Measurements from ENCODE around the gene PAK5. TPM values are rescaled to one million over a fixed set of nuclear protein-coding genes. Genes with fewer than 3 reads are reported as not detected.

PAK5 gene
- total and polyA plus RNA-seq, 4 donors: 7.5 to 23.8 (median 14.2) TPM

- H3K36me3 ChIP-seq (ENCODE audit: control insufficient read depth, insufficient read depth, low read length): no peaks in the 10 kb centered on the region
- no peak for DNase-seq (ENCODE audit: low read depth in 4 of 6, low spot score in 6 of 6)
- H3K4me1 ChIP-seq (ENCODE audit: control insufficient read depth, insufficient read depth, low read length): no peaks in the 10 kb centered on the region
- no peaks in the 10 kb centered on the region for H3K9me3 ChIP-seq (ENCODE audit: control insufficient read depth, insufficient read depth, low read length)
- H3K27me3 ChIP-seq (ENCODE audit: control insufficient read depth, insufficient read depth, low read length): no peaks in the 10 kb centered on the region
- 100% methylated on average over 1 of the region's 2 CpGs for WGBS (ENCODE audit: insufficient coverage)
- H3K4me3 ChIP-seq (ENCODE audit: low read depth, low read length): no peak overlapping the region
- H3K27ac ChIP-seq (ENCODE audit: low read depth, low read length): no peak overlapping the region
Observed at GRCh38 chr20:9495701-9496100, 343.2 kb downstream of the PAK5 start.

GRCh38 chr20:9493803-9494202, 345.1 kb downstream of the PAK5 start:
- no peak for DNase-seq (ENCODE audit: low read depth in 4 of 6, low spot score in 6 of 6)
- H3K27me3 ChIP-seq (ENCODE audit: control insufficient read depth, insufficient read depth, low read length): no peaks in the 10 kb centered on the region
- no peak overlapping the region for H3K4me3 ChIP-seq (ENCODE audit: low read depth, low read length)
- no peaks in the 10 kb centered on the region for H3K36me3 ChIP-seq (ENCODE audit: control insufficient read depth, insufficient read depth, low read length)
- no peaks in the 10 kb centered on the region for H3K4me1 ChIP-seq (ENCODE audit: control insufficient read depth, insufficient read depth, low read length)
- no peaks in the 10 kb centered on the region for H3K9me3 ChIP-seq (ENCODE audit: control insufficient read depth, insufficient read depth, low read length)
- H3K27ac ChIP-seq (ENCODE audit: low read depth, low read length): no peak overlapping the region
- WGBS (ENCODE audit: insufficient coverage): no CpG with 5 or more reads among the region's 2 CpGs

- DNase-seq (ENCODE audit: low read depth in 4 of 6, low spot score in 6 of 6): no peak
- Histone ChIP-seq H3K4me3 (ENCODE audit: low read depth, low read length) (no peak overlapping the region), H3K27ac (ENCODE audit: low read depth, low read length) (no peak overlapping the region), H3K4me1 (ENCODE audit: control insufficient read depth, insufficient read depth, low read length) (no peaks in the 10 kb centered on the region), H3K9me3 (ENCODE audit: control insufficient read depth, insufficient read depth, low read length) (no peaks in the 10 kb centered on the region), H3K27me3 (ENCODE audit: control insufficient read depth, insufficient read depth, low read length) (no peaks in the 10 kb centered on the region), H3K36me3 (ENCODE audit: control insufficient read depth, insufficient read depth, low read length) (no peaks in the 10 kb centered on the region)
- 100% methylated on average over 1 of the region's 4 CpGs for WGBS (ENCODE audit: insufficient coverage)
Observed at GRCh38 chr20:9492067-9492466, 346.8 kb downstream of the PAK5 start.

GRCh38 chr20:9491324-9491723, 347.6 kb downstream of the PAK5 start:
- Histone ChIP-seq H3K27me3 (ENCODE audit: control insufficient read depth, insufficient read depth, low read length) (no peaks in the 10 kb centered on the region), H3K4me3 (ENCODE audit: low read depth, low read length) (no peak overlapping the region), H3K4me1 (ENCODE audit: control insufficient read depth, insufficient read depth, low read length) (no peaks in the 10 kb centered on the region), H3K36me3 (ENCODE audit: control insufficient read depth, insufficient read depth, low read length) (no peaks in the 10 kb centered on the region), H3K27ac (ENCODE audit: low read depth, low read length) (no peak overlapping the region), H3K9me3 (ENCODE audit: control insufficient read depth, insufficient read depth, low read length) (no peaks in the 10 kb centered on the region)
- WGBS (ENCODE audit: insufficient coverage): no CpG with 5 or more reads among the region's 1 CpG
- DNase-seq (ENCODE audit: low read depth in 4 of 6, low spot score in 6 of 6): peak in 1 of 6 donors; percentile 61

GRCh38 chr20:9490631-9491030, 348.2 kb downstream of the PAK5 start:
- Histone ChIP-seq H3K27ac (ENCODE audit: low read depth, low read length) (no peak overlapping the region), H3K27me3 (ENCODE audit: control insufficient read depth, insufficient read depth, low read length) (no peaks in the 10 kb centered on the region), H3K36me3 (ENCODE audit: control insufficient read depth, insufficient read depth, low read length) (no peaks in the 10 kb centered on the region), H3K4me3 (ENCODE audit: low read depth, low read length) (no peak overlapping the region), H3K4me1 (ENCODE audit: control insufficient read depth, insufficient read depth, low read length) (no peaks in the 10 kb centered on the region), H3K9me3 (ENCODE audit: control insufficient read depth, insufficient read depth, low read length) (no peaks in the 10 kb centered on the region)
- no peak for DNase-seq (ENCODE audit: low read depth in 4 of 6, low spot score in 6 of 6)
- 100% methylated on average over 1 of the region's 3 CpGs for WGBS (ENCODE audit: insufficient coverage)

- H3K27me3 ChIP-seq (ENCODE audit: control insufficient read depth, insufficient read depth, low read length): no peaks in the 10 kb centered on the region
- H3K27ac ChIP-seq (ENCODE audit: low read depth, low read length): no peak overlapping the region
- no peaks in the 10 kb centered on the region for H3K4me1 ChIP-seq (ENCODE audit: control insufficient read depth, insufficient read depth, low read length)
- H3K36me3 ChIP-seq (ENCODE audit: control insufficient read depth, insufficient read depth, low read length): no peaks in the 10 kb centered on the region
- 50% methylated on average over 3 of the region's 3 CpGs for WGBS (ENCODE audit: insufficient coverage)
- no peak overlapping the region for H3K4me3 ChIP-seq (ENCODE audit: low read depth, low read length)
- H3K9me3 ChIP-seq (ENCODE audit: control insufficient read depth, insufficient read depth, low read length): no peaks in the 10 kb centered on the region
- DNase-seq (ENCODE audit: low read depth in 4 of 6, low spot score in 6 of 6): no peak
Observed at GRCh38 chr20:9490161-9490560, 348.7 kb downstream of the PAK5 start.

- no peak overlapping the region for H3K4me3 ChIP-seq (ENCODE audit: low read depth, low read length)
- WGBS (ENCODE audit: insufficient coverage): no CpG with 5 or more reads among the region's 2 CpGs
- H3K4me1 ChIP-seq (ENCODE audit: control insufficient read depth, insufficient read depth, low read length): no peaks in the 10 kb centered on the region
- DNase-seq (ENCODE audit: low read depth in 4 of 6, low spot score in 6 of 6): peak in 2 of 6 donors; percentile 44 to 78
- no peaks in the 10 kb centered on the region for H3K9me3 ChIP-seq (ENCODE audit: control insufficient read depth, insufficient read depth, low read length)
- peak overlapping the region; percentile 82 for H3K27ac ChIP-seq (ENCODE audit: low read depth, low read length)
- H3K27me3 ChIP-seq (ENCODE audit: control insufficient read depth, insufficient read depth, low read length): no peaks in the 10 kb centered on the region
- H3K36me3 ChIP-seq (ENCODE audit: control insufficient read depth, insufficient read depth, low read length): no peaks in the 10 kb centered on the region
Observed at GRCh38 chr20:9488063-9488462, 350.8 kb downstream of the PAK5 start.

Other genes starting within 250 kb of the PAK5 start
- 1 to 10 TPM; 2.8 to 3.9 TPM for gene ANKEF1, start 195.9 kb upstream of the PAK5 start, total RNA-seq
- gene ANKEF1, start 195.9 kb upstream of the PAK5 start, polyA plus RNA-seq (ENCODE audit: insufficient read length in 2 of 2): 1 to 10 TPM; 2.8 to 3.7 TPM